ENCODE measurements around the gene BPI. TPM values are rescaled to one million over a fixed set of nuclear protein-coding genes. Genes with fewer than 3 reads are reported as not detected.

Gene BPI
- total and polyA plus RNA-seq, 2 donors (not counting 1 experiment from before 2014, with no cell fraction given): 0.10 to 0.44 TPM

DNA sequence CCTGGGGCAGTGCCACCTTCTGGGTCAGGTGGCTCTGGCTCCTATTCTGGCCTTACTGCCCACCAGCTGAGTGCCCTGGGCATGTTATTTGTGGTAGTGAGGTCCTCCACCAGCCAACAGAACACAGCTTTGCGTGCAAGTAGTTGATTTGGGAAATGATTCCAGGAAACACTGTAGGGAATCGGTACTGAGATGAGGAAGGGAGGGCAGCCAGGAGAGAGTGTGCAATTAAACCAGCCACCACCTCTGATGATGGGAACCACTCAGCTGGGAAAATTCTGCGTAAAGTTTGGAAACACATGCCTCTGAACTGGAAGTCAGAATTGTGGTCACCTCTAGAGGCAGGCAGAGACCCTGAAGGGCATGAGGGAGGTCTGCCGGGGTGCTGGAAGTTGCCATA lies 42.8 kb downstream of the BPI start:
- CTCF ChIA-PET: no interaction called here
- intact Hi-C loops (cut with micrococcal nuclease): no loop called here
- Mint-ChIP-seq H3K4me1 (no peaks in the 10 kb centered on the region), H3K9me3 (ENCODE audit: insufficient read depth) (no peaks in the 10 kb centered on the region), H3K27ac (no peak overlapping the region), H3K4me3 (no peak overlapping the region), H3K27me3 (peaks cover 12% of the 10 kb centered on the region)
- WGBS (ENCODE audit: insufficient coverage): 100% methylated on average over 1 of the region's 4 CpGs
- Histone ChIP-seq H2AFZ (ENCODE audit: insufficient read depth, low read depth, low read length, poor library complexity, severe bottlenecking) (no peak overlapping the region), H3K27ac (ENCODE audit: low read length in 2 of 2) (no peak overlapping the region), H3K4me1 (ENCODE audit: control insufficient read depth in 2 of 2, insufficient read depth in 2 of 2, low read length in 2 of 2) (no peaks in the 10 kb centered on the region), H3K4me3 (ENCODE audit: control extremely low read depth in 1 of 5, extremely low read depth in 1 of 5, insufficient read depth in 1 of 5, low read depth in 2 of 5, low read length in 4 of 5) (no peak overlapping the region), H3K4me2 (replicated peaks; ENCODE audit: low read depth, low read length, poor library complexity, severe bottlenecking) (no peak overlapping the region), H3K36me3 (replicated peaks in 1 of 2; ENCODE audit: control extremely low read depth in 1 of 2, control insufficient read depth in 1 of 2, extremely low read depth in 1 of 2, insufficient read depth in 2 of 2, low read length in 1 of 2) (no peaks in the 10 kb centered on the region), H4K20me1 (ENCODE audit: control insufficient read depth, insufficient read depth, low read length, poor library complexity, severe bottlenecking) (no peaks in the 10 kb centered on the region), H3K9me3 (ENCODE audit: control extremely low read depth in 1 of 3, control insufficient read depth in 2 of 3, insufficient read depth in 1 of 3, low read length in 2 of 3) (no peaks in the 10 kb centered on the region), H3K79me2 (ENCODE audit: control insufficient read depth, insufficient read depth, low read length) (no peaks in the 10 kb centered on the region), H3K27me3 (replicated peaks in 1 of 4; ENCODE audit: control extremely low read depth in 1 of 4, control insufficient read depth in 3 of 4, insufficient read depth in 4 of 4, low read length in 3 of 4) (peaks cover 0 to 3% (median 0%) of the 10 kb centered on the region in 4 experiments), H3K9ac (ENCODE audit: low read length) (no peak overlapping the region)
- DNase-seq (no peak), ATAC-seq (ENCODE audit: low read depth) (no peak)
- POLR2A ChIA-PET: no interaction called here
- no peak for TF ChIP-seq EZH2 (IDR thresholded peaks at IDR 0.05; ENCODE audit: borderline replicate concordance, insufficient read depth, low read depth, low read length, poor library complexity, severe bottlenecking)
- TF ChIP-seq, protein P1, sequence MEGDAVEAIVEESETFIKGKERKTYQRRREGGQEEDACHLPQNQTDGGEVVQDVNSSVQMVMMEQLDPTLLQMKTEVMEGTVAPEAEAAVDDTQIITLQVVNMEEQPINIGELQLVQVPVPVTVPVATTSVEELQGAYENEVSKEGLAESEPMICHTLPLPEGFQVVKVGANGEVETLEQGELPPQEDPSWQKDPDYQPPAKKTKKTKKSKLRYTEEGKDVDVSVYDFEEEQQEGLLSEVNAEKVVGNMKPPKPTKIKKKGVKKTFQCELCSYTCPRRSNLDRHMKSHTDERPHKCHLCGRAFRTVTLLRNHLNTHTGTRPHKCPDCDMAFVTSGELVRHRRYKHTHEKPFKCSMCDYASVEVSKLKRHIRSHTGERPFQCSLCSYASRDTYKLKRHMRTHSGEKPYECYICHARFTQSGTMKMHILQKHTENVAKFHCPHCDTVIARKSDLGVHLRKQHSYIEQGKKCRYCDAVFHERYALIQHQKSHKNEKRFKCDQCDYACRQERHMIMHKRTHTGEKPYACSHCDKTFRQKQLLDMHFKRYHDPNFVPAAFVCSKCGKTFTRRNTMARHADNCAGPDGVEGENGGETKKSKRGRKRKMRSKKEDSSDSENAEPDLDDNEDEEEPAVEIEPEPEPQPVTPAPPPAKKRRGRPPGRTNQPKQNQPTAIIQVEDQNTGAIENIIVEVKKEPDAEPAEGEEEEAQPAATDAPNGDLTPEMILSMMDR (IDR thresholded peaks at IDR 0.05): no peak

DNA sequence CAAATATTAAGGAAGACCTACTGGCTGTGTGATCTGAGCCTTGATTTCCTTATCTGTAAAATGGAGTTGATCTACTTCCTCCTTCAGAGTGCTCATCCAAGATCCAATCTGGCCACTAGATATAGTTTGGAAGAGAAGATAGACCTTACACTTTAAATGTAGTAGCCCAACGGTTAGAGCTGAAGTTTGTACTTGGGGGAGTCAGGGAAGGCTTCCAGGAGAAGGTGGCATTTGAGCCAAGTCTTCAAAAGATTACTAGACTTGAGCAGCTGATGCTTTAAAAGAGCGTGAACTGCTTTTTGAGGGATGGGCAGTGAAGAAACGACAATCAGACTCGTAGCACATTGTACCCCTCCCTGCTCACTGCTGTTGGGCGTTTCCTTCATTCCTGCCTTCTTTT lies 45.9 kb downstream of the BPI start:
- ATAC-seq (ENCODE audit: low read depth): no peak
- POLR2A ChIA-PET: no interaction called here
- intact Hi-C loops (cut with micrococcal nuclease): no loop called here

More for the DNA sequence above, 45.9 kb downstream of the BPI start:
- Histone ChIP-seq H3K27me3 (replicated peaks in 1 of 4; ENCODE audit: control extremely low read depth in 1 of 4, control insufficient read depth in 3 of 4, insufficient read depth in 4 of 4, low read length in 3 of 4) (peaks cover 0 to 3% (median 0%) of the 10 kb centered on the region in 4 experiments), H3K4me1 (ENCODE audit: control insufficient read depth in 2 of 2, insufficient read depth in 2 of 2, low read length in 2 of 2) (no peaks in the 10 kb centered on the region), H3K79me2 (ENCODE audit: control insufficient read depth, insufficient read depth, low read length) (no peaks in the 10 kb centered on the region), H3K27ac (ENCODE audit: low read length in 2 of 2) (no peak overlapping the region), H3K9ac (ENCODE audit: low read length) (no peak overlapping the region), H3K4me3 (ENCODE audit: control extremely low read depth in 1 of 5, extremely low read depth in 1 of 5, insufficient read depth in 1 of 5, low read depth in 2 of 5, low read length in 4 of 5) (no peak overlapping the region), H4K20me1 (ENCODE audit: control insufficient read depth, insufficient read depth, low read length, poor library complexity, severe bottlenecking) (no peaks in the 10 kb centered on the region), H3K4me2 (replicated peaks; ENCODE audit: low read depth, low read length, poor library complexity, severe bottlenecking) (no peak overlapping the region), H3K36me3 (replicated peaks in 1 of 2; ENCODE audit: control extremely low read depth in 1 of 2, control insufficient read depth in 1 of 2, extremely low read depth in 1 of 2, insufficient read depth in 2 of 2, low read length in 1 of 2) (no peaks in the 10 kb centered on the region), H3K9me3 (ENCODE audit: control extremely low read depth in 1 of 3, control insufficient read depth in 2 of 3, insufficient read depth in 1 of 3, low read length in 2 of 3) (no peaks in the 10 kb centered on the region), H2AFZ (ENCODE audit: insufficient read depth, low read depth, low read length, poor library complexity, severe bottlenecking) (no peak overlapping the region)
- Mint-ChIP-seq H3K4me1 (peaks cover 2% of the 10 kb centered on the region), H3K27ac (no peak overlapping the region), H3K4me3 (no peak overlapping the region), H3K9me3 (ENCODE audit: insufficient read depth) (no peaks in the 10 kb centered on the region), H3K27me3 (peaks cover 8% of the 10 kb centered on the region)
- DNase-seq: no peak
- CTCF ChIA-PET: no interaction called here
- 89% methylated on average over 3 of the region's 5 CpGs for WGBS (ENCODE audit: insufficient coverage)
- TF ChIP-seq, protein P1 (IDR thresholded peaks at IDR 0.05): no peak
- TF ChIP-seq EZH2 (IDR thresholded peaks at IDR 0.05; ENCODE audit: borderline replicate concordance, insufficient read depth, low read depth, low read length, poor library complexity, severe bottlenecking): no peak

All from B cell (primary cell).